ENCODE measurements around the gene IGFL4. TPM values are rescaled to one million over a fixed set of nuclear protein-coding genes. Genes with fewer than 3 reads are reported as not detected.
A peak's percentile ranks its signal among the peaks of the same experiment; 100 is the strongest.

Gene IGFL4
- polyA plus RNA-seq, 3 donors = not detected

DNA sequence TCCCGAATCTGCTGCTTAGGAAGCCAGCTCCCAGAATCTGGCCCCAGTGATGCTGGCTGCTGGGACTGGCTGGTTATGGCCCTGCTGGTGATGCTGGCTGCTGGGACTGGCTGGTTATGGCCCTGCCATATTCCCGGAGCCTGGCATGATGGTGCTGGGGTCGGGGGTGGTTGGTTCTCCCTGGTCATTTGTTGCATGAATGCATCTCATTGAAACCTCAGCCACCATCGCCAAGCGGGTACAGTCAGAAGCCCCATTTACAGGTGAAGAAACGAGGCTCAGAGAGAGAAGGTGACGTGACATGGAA is 20.0 kb downstream of the IGFL4 start:
- H3K4me1 Mint-ChIP-seq = peaks cover 29% of the 10 kb centered on the region
- H3K9me3 Mint-ChIP-seq = peaks cover 0 to 5% (median under 1%) of the 10 kb centered on the region in 7 donors
- H3K36me3 ChIP-seq (replicated peaks in 1 of 2; ENCODE audit: control insufficient read depth in 1 of 2, insufficient read depth in 2 of 2, low read length in 2 of 2) = no peaks in the 10 kb centered on the region
- peaks cover 38 to 56% (median 43%) of the 10 kb centered on the region in 3 donors for H3K27me3 Mint-ChIP-seq (ENCODE audit: low read depth in 3 of 3)
- H3K27me3 ChIP-seq (ENCODE audit: control insufficient read depth in 2 of 2, insufficient read depth in 2 of 2, low read length in 2 of 2) = peaks cover 5 to 40% of the 10 kb centered on the region in 2 donors
- peak overlapping the region in 1 of 7 donors; percentile 11 for H3K27ac Mint-ChIP-seq
- TF ChIP-seq CTCF (IDR thresholded peaks at IDR 0.05) = no peak
- H3K36me3 Mint-ChIP-seq = peaks cover 7 to 21% of the 10 kb centered on the region in 2 donors
- intact Hi-C loops (cut with micrococcal nuclease) = no loop called here
- H3K9ac ChIP-seq (ENCODE audit: insufficient read depth, low read length, poor library complexity, severe bottlenecking) = no peak overlapping the region
- no peak overlapping the region for H3K4me2 ChIP-seq (replicated peaks; ENCODE audit: extremely low read depth, low read length, poor library complexity, severe bottlenecking)
- DNase-seq = no peak
- H3K4me3 Mint-ChIP-seq = no peak overlapping the region
- no peak overlapping the region for H3K27ac ChIP-seq (ENCODE audit: low read depth in 1 of 2, low read length in 2 of 2)
- peaks cover 24 to 35% of the 10 kb centered on the region in 2 donors for H3K4me1 ChIP-seq (ENCODE audit: control insufficient read depth in 1 of 2, insufficient read depth in 2 of 2, low read length in 2 of 2)
- H4K20me1 ChIP-seq (ENCODE audit: insufficient read depth, low read length) = peaks cover 11% of the 10 kb centered on the region
- 94% methylated on average over 7 of the region's 7 CpGs for WGBS (ENCODE audit: insufficient coverage)
- no peak overlapping the region for H2AFZ ChIP-seq (ENCODE audit: insufficient read depth, low read depth, low read length, poor library complexity, severe bottlenecking)
- H3K79me2 ChIP-seq (ENCODE audit: insufficient read depth, low read length) = no peaks in the 10 kb centered on the region
- H3K9me3 ChIP-seq (replicated peaks in 1 of 2; ENCODE audit: control insufficient read depth in 1 of 2, insufficient read depth in 1 of 2, low read length in 2 of 2) = no peaks in the 10 kb centered on the region
- no peak overlapping the region for H3K4me3 ChIP-seq (replicated peaks in 1 of 3; ENCODE audit: low read depth in 2 of 3, low read length in 3 of 3)

GRCh38 chr19:46019270-46019669 is 21.5 kb downstream of the IGFL4 start:
- Histone ChIP-seq H3K4me3 (replicated peaks in 1 of 3; ENCODE audit: low read depth in 2 of 3, low read length in 3 of 3) (no peak overlapping the region), H3K4me2 (replicated peaks; ENCODE audit: extremely low read depth, low read length, poor library complexity, severe bottlenecking) (no peak overlapping the region), H3K79me2 (ENCODE audit: insufficient read depth, low read length) (no peaks in the 10 kb centered on the region), H3K36me3 (replicated peaks in 1 of 2; ENCODE audit: control insufficient read depth in 1 of 2, insufficient read depth in 2 of 2, low read length in 2 of 2) (no peaks in the 10 kb centered on the region), H3K4me1 (ENCODE audit: control insufficient read depth in 1 of 2, insufficient read depth in 2 of 2, low read length in 2 of 2) (peaks cover 31 to 43% of the 10 kb centered on the region in 2 donors), H3K27me3 (ENCODE audit: control insufficient read depth in 2 of 2, insufficient read depth in 2 of 2, low read length in 2 of 2) (peaks cover 14 to 52% of the 10 kb centered on the region in 2 donors), H3K27ac (ENCODE audit: low read depth in 1 of 2, low read length in 2 of 2) (no peak overlapping the region), H3K9ac (ENCODE audit: insufficient read depth, low read length, poor library complexity, severe bottlenecking) (no peak overlapping the region), H2AFZ (ENCODE audit: insufficient read depth, low read depth, low read length, poor library complexity, severe bottlenecking) (no peak overlapping the region), H4K20me1 (ENCODE audit: insufficient read depth, low read length) (peaks cover 24% of the 10 kb centered on the region), H3K9me3 (replicated peaks in 1 of 2; ENCODE audit: control insufficient read depth in 1 of 2, insufficient read depth in 1 of 2, low read length in 2 of 2) (peaks cover 0 to 6% of the 10 kb centered on the region in 2 donors)
- H3K9me3 Mint-ChIP-seq = peaks cover 0 to 13% (median 9%) of the 10 kb centered on the region in 7 donors
- no peak for TF ChIP-seq CTCF (IDR thresholded peaks at IDR 0.05)
- intact Hi-C loops (cut with micrococcal nuclease) = loop anchor here in 1 of 2 donors (10.0 kb wide), 1 partner anchor 176 kb away; no protein-coding TSS in a partner anchor
- no peak overlapping the region for H3K27ac Mint-ChIP-seq
- peaks cover 16 to 24% of the 10 kb centered on the region in 2 donors for H3K36me3 Mint-ChIP-seq
- no peak overlapping the region for H3K4me3 Mint-ChIP-seq
- H3K4me1 Mint-ChIP-seq = peaks cover 36% of the 10 kb centered on the region
- DNase-seq = no peak
- H3K27me3 Mint-ChIP-seq (ENCODE audit: low read depth in 3 of 3) = peaks cover 43 to 68% (median 50%) of the 10 kb centered on the region in 3 donors
- WGBS (ENCODE audit: insufficient coverage) = 92% methylated on average over 8 of the region's 13 CpGs
